ENCODE measurements around the gene ARPP19. TPM values are rescaled to one million over a fixed set of nuclear protein-coding genes. Genes with fewer than 3 reads are reported as not detected.
A peak's percentile ranks its signal among the peaks of the same experiment; 100 is the strongest.

ARPP19 gene
- total RNA-seq, 5 donors from 2014 or later (not counting 1 experiment from before 2014, with no cell fraction given), result 84.1 to 106 (median 95.9) TPM

- H3K27ac Mint-ChIP-seq, result no peak overlapping the region
- H3K27me3 Mint-ChIP-seq, result no peaks in the 10 kb centered on the region
- CTCF ChIA-PET, result no interaction called here
Measured at GRCh38 chr15:52521682-52522081, 47.1 kb downstream of the ARPP19 start.

GRCh38 chr15:52520421-52520820 is 48.4 kb downstream of the ARPP19 start:
- Histone ChIP-seq H3K4me3 (ENCODE audit: control insufficient read depth in 1 of 2, extremely low read depth in 1 of 2, low read length in 1 of 2) (no peak overlapping the region), H3K36me3 (ENCODE audit: control insufficient read depth in 2 of 2, extremely low read depth in 1 of 2, insufficient read depth in 1 of 2, low read length in 1 of 2) (no peaks in the 10 kb centered on the region), H3K9me3 (no peaks in the 10 kb centered on the region), H3K4me1 (ENCODE audit: control insufficient read depth in 1 of 2, extremely low read depth in 1 of 2, insufficient read depth in 2 of 2, low read length in 2 of 2) (no peaks in the 10 kb centered on the region), H3K27me3 (replicated peaks in 1 of 2; ENCODE audit: control insufficient read depth in 2 of 2, extremely low read depth in 1 of 2, insufficient read depth in 2 of 2, low read length in 1 of 2) (no peaks in the 10 kb centered on the region), H3K27ac (ENCODE audit: low read length) (no peak overlapping the region)
- ATAC-seq (replicated peaks in 1 of 4) (no peak), DNase-seq (no peak)
- Mint-ChIP-seq H3K9me3 (no peaks in the 10 kb centered on the region), H3K4me3 (no peak overlapping the region), H3K27me3 (no peaks in the 10 kb centered on the region), H3K27ac (no peak overlapping the region), H3K36me3 (no peaks in the 10 kb centered on the region), H3K4me1 (peaks cover 19 to 49% (median 38%) of the 10 kb centered on the region in 3 donors)
- ChIA-PET POLR2A (no interaction called here), CTCF (no interaction called here)

More at GRCh38 chr15:52521682-52522081, 47.1 kb downstream of the ARPP19 start:
- Mint-ChIP-seq H3K4me3 (no peak overlapping the region), H3K4me1 (peaks cover 26 to 57% (median 49%) of the 10 kb centered on the region in 3 donors), H3K9me3 (no peaks in the 10 kb centered on the region), H3K36me3 (no peaks in the 10 kb centered on the region)
- POLR2A ChIA-PET, result no interaction called here
- no peak for ATAC-seq (replicated peaks in 1 of 4)
- Histone ChIP-seq H3K4me1 (ENCODE audit: control insufficient read depth in 1 of 2, extremely low read depth in 1 of 2, insufficient read depth in 2 of 2, low read length in 2 of 2) (no peaks in the 10 kb centered on the region), H3K9me3 (no peaks in the 10 kb centered on the region), H3K27me3 (replicated peaks in 1 of 2; ENCODE audit: control insufficient read depth in 2 of 2, extremely low read depth in 1 of 2, insufficient read depth in 2 of 2, low read length in 1 of 2) (no peaks in the 10 kb centered on the region), H3K4me3 (ENCODE audit: control insufficient read depth in 1 of 2, extremely low read depth in 1 of 2, low read length in 1 of 2) (no peak overlapping the region), H3K36me3 (ENCODE audit: control insufficient read depth in 2 of 2, extremely low read depth in 1 of 2, insufficient read depth in 1 of 2, low read length in 1 of 2) (no peaks in the 10 kb centered on the region), H3K27ac (ENCODE audit: low read length) (no peak overlapping the region)
- WGBS (ENCODE audit: insufficient coverage), result no CpG with 5 or more reads among the region's 3 CpGs
- DNase-seq, result no peak

- Mint-ChIP-seq H3K27me3 (no peaks in the 10 kb centered on the region), H3K27ac (no peak overlapping the region), H3K9me3 (no peaks in the 10 kb centered on the region), H3K36me3 (no peaks in the 10 kb centered on the region), H3K4me1 (peaks cover 19 to 44% (median 37%) of the 10 kb centered on the region in 3 donors), H3K4me3 (no peak overlapping the region)
- no peaks in the 10 kb centered on the region for H3K27me3 ChIP-seq (replicated peaks in 1 of 2; ENCODE audit: control insufficient read depth in 2 of 2, extremely low read depth in 1 of 2, insufficient read depth in 2 of 2, low read length in 1 of 2)
- ChIA-PET CTCF (no interaction called here), POLR2A (no interaction called here)
- H3K27ac ChIP-seq (ENCODE audit: low read length), result no peak overlapping the region
- WGBS (ENCODE audit: insufficient coverage), result 71% methylated on average over 3 of the region's 8 CpGs
- H3K4me3 ChIP-seq (ENCODE audit: control insufficient read depth in 1 of 2, extremely low read depth in 1 of 2, low read length in 1 of 2), result no peak overlapping the region
- H3K36me3 ChIP-seq (ENCODE audit: control insufficient read depth in 2 of 2, extremely low read depth in 1 of 2, insufficient read depth in 1 of 2, low read length in 1 of 2), result no peaks in the 10 kb centered on the region
- ATAC-seq (replicated peaks in 1 of 4), result no peak
- H3K9me3 ChIP-seq, result no peaks in the 10 kb centered on the region
- no peak for DNase-seq
- no peaks in the 10 kb centered on the region for H3K4me1 ChIP-seq (ENCODE audit: control insufficient read depth in 1 of 2, extremely low read depth in 1 of 2, insufficient read depth in 2 of 2, low read length in 2 of 2)
Measured at GRCh38 chr15:52518487-52519371, 50.1 kb downstream of the ARPP19 start.

- WGBS (ENCODE audit: insufficient coverage), result no CpG with 5 or more reads among the region's 1 CpG
Measured at GRCh38 chr15:52517014-52517413, 51.8 kb downstream of the ARPP19 start.

GRCh38 chr15:52515343-52515742 is 53.5 kb downstream of the ARPP19 start:
- ATAC-seq (replicated peaks in 1 of 4) (no peak), DNase-seq (no peak)
- Mint-ChIP-seq H3K9me3 (no peaks in the 10 kb centered on the region), H3K36me3 (no peaks in the 10 kb centered on the region), H3K27me3 (no peaks in the 10 kb centered on the region), H3K4me3 (no peak overlapping the region), H3K27ac (no peak overlapping the region), H3K4me1 (peaks cover 9 to 31% (median 28%) of the 10 kb centered on the region in 3 donors)
- no peak overlapping the region for H3K27ac ChIP-seq (ENCODE audit: low read length)
- no peaks in the 10 kb centered on the region for H3K4me1 ChIP-seq (ENCODE audit: control insufficient read depth in 1 of 2, extremely low read depth in 1 of 2, insufficient read depth in 2 of 2, low read length in 2 of 2)
- no peaks in the 10 kb centered on the region for H3K36me3 ChIP-seq (ENCODE audit: control insufficient read depth in 2 of 2, extremely low read depth in 1 of 2, insufficient read depth in 1 of 2, low read length in 1 of 2)
- ChIA-PET CTCF (interaction anchor here in 1 of 2 donors (1.0 kb wide), 1 partner anchor 35 kb away, joined by 3 read pairs; no protein-coding TSS in a partner anchor), POLR2A (interaction anchor here in 1 of 2 donors (0.7 kb wide), 1 partner anchor 12 kb away, joined by 4 read pairs; no protein-coding TSS in a partner anchor)
- 95% methylated on average over 1 of the region's 2 CpGs for WGBS (ENCODE audit: insufficient coverage)
- H3K9me3 ChIP-seq, result no peaks in the 10 kb centered on the region
- no peak overlapping the region for H3K4me3 ChIP-seq (ENCODE audit: control insufficient read depth in 1 of 2, extremely low read depth in 1 of 2, low read length in 1 of 2)
- no peaks in the 10 kb centered on the region for H3K27me3 ChIP-seq (replicated peaks in 1 of 2; ENCODE audit: control insufficient read depth in 2 of 2, extremely low read depth in 1 of 2, insufficient read depth in 2 of 2, low read length in 1 of 2)

More at GRCh38 chr15:52517014-52517413, 51.8 kb downstream of the ARPP19 start:
- H3K9me3 ChIP-seq, result no peaks in the 10 kb centered on the region
- H3K4me3 ChIP-seq (ENCODE audit: control insufficient read depth in 1 of 2, extremely low read depth in 1 of 2, low read length in 1 of 2), result no peak overlapping the region
- CTCF ChIA-PET, result no interaction called here
- Mint-ChIP-seq H3K27ac (no peak overlapping the region), H3K36me3 (no peaks in the 10 kb centered on the region), H3K9me3 (no peaks in the 10 kb centered on the region), H3K27me3 (no peaks in the 10 kb centered on the region), H3K4me1 (peaks cover 12 to 34% (median 27%) of the 10 kb centered on the region in 3 donors), H3K4me3 (no peak overlapping the region)
- H3K27ac ChIP-seq (ENCODE audit: low read length), result no peak overlapping the region
- H3K4me1 ChIP-seq (ENCODE audit: control insufficient read depth in 1 of 2, extremely low read depth in 1 of 2, insufficient read depth in 2 of 2, low read length in 2 of 2), result no peaks in the 10 kb centered on the region
- POLR2A ChIA-PET, result no interaction called here
- no peaks in the 10 kb centered on the region for H3K36me3 ChIP-seq (ENCODE audit: control insufficient read depth in 2 of 2, extremely low read depth in 1 of 2, insufficient read depth in 1 of 2, low read length in 1 of 2)
- H3K27me3 ChIP-seq (replicated peaks in 1 of 2; ENCODE audit: control insufficient read depth in 2 of 2, extremely low read depth in 1 of 2, insufficient read depth in 2 of 2, low read length in 1 of 2), result no peaks in the 10 kb centered on the region
- no peak for DNase-seq
- ATAC-seq (replicated peaks in 1 of 4), result no peak

GRCh38 chr15:52514482-52514881 is 54.3 kb downstream of the ARPP19 start:
- Mint-ChIP-seq H3K4me3 (no peak overlapping the region), H3K27ac (no peak overlapping the region), H3K36me3 (no peaks in the 10 kb centered on the region), H3K9me3 (no peaks in the 10 kb centered on the region), H3K27me3 (no peaks in the 10 kb centered on the region), H3K4me1 (peaks cover 17 to 35% (median 32%) of the 10 kb centered on the region in 3 donors)
- H3K4me1 ChIP-seq (ENCODE audit: control insufficient read depth in 1 of 2, extremely low read depth in 1 of 2, insufficient read depth in 2 of 2, low read length in 2 of 2), result no peaks in the 10 kb centered on the region
- WGBS (ENCODE audit: insufficient coverage), result 100% methylated on average over 1 of the region's 1 CpG
- no peaks in the 10 kb centered on the region for H3K36me3 ChIP-seq (ENCODE audit: control insufficient read depth in 2 of 2, extremely low read depth in 1 of 2, insufficient read depth in 1 of 2, low read length in 1 of 2)
- H3K27me3 ChIP-seq (replicated peaks in 1 of 2; ENCODE audit: control insufficient read depth in 2 of 2, extremely low read depth in 1 of 2, insufficient read depth in 2 of 2, low read length in 1 of 2), result no peaks in the 10 kb centered on the region
- H3K9me3 ChIP-seq, result no peaks in the 10 kb centered on the region
- ChIA-PET POLR2A (interaction anchor here (0.6 to 0.7 kb wide), 2 partner anchors 13 to 51 kb away, joined by 4 read pairs; no protein-coding TSS in a partner anchor), CTCF (no interaction called here)
- H3K4me3 ChIP-seq (ENCODE audit: control insufficient read depth in 1 of 2, extremely low read depth in 1 of 2, low read length in 1 of 2), result no peak overlapping the region
- H3K27ac ChIP-seq (ENCODE audit: low read length), result no peak overlapping the region
- ATAC-seq (replicated peaks in 1 of 4), result peak in 1 of 4 experiments; percentile 27
- DNase-seq, result no peak

Data from T-cell (primary cell).